Measurements from ENCODE around the gene BRF1.
A peak's percentile ranks its signal among the peaks of the same experiment; 100 is the strongest.

The BRF1 gene

DNA sequence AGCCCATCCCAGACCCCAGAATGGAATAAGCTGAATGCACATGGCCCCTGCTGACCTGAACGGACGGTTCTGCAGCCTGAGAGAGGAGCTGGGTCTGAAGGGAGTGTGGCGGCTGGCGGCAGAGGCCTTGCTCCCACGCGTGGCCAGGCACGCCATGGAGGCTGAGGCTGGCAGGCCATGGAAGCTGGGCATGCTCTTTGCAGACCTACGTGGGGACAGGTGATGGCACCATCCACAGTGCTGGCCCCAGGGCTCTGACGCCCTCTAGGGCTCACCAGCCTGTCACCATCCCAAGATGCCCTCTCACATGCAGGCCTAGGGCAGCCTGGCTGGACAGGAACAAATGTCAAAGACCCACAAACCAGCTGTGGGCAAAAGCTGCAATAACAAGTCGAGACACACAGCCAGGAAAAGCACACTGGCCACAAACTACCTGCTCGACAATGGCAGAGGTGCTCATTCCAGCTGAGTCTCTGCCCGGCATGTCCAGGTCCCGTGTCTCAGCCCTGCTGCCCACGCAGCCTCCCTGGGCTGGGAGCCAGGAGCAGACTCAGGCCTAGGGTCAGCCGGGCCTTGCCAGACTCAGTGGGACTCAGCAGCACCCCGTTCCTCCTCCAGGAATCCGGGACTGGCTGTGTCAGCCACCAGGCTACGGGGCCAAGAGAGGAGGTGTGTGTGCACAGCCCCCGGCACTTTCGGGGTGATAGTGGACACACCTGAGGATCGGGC, 32.8 kb downstream of the BRF1 start:
- DNase-seq (ENCODE audit: low spot score) = no peak

DNA sequence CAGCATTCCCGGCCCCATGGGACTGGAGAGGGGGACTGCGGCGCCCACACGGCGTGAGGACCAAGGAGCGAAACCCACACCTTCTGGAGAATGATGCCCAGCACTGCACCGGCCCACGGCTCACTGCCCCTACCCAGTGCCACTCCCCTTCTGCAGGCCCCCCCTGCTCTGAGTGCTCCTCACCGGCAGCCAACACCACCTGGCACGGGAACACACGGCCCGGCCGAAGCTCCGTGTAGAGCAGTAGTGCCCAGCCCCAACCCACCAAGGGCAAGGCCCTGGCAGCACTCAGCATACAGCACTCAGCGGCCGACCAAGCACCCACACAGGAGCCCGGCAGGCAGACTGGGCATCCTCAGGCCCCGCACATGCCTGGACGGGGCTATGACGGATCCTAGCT, 39.0 kb downstream of the BRF1 start:
- DNase-seq (ENCODE audit: low spot score) = no peak

GRCh38 chr14:105260959-105261358, 39.8 kb downstream of the BRF1 start:
- no peak for DNase-seq (ENCODE audit: low spot score)

DNA sequence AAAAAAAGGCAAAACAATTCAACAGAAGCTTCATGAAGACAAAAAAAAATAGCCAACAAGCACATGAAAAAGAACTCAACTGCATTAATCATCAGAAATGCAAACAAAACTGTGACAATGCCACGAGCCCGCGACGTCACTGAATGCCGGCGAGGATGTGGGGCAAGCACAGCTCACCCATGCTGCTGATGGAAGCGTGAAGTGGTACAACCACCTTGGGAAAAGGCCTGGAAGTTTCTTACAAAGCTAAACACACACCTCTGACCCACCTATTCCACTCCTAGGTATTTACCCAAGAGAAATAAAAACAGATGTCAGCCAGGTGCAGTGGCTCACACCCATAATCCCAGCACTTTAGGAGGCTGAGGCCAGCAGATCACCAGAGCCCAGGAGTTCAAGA, 42.0 kb downstream of the BRF1 start:
- DNase-seq (ENCODE audit: low spot score) = no peak

- no peak for DNase-seq (ENCODE audit: low spot score)
Observed at GRCh38 chr14:105257464-105257863, 43.3 kb downstream of the BRF1 start.

DNA sequence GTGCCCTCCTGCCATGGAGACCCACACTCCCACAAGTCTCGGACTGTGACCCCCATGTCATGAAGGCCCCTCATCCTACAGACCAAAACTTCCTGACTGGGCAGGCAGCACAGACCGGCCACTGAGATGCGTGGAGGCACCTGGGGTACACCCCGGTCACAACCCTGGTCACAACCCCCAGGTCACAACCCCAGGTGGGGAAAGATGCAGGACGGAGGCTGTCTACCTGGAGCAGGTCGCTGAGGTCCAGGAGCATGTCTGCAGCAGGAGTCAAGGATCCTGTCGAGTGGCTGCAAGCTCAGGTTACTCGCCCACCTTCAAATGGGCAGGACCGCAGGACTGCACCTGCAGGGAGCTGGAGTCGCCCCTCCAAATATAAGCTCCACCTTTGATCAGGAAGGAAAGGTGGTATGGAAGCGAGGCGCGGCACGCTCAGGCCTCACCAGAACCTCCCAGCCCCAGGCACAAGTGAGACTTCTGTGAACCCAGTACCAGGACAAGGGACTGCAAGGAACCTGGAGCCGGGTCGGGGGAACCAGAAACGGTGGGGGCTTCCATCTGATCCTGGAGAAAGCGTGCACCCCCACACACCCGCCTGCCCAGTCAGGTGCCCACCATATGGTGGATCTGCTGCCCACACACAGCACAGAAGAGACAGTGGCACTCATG, 44.4 kb downstream of the BRF1 start:
- DNase-seq (ENCODE audit: low spot score) = no peak

GRCh38 chr14:105255021-105255507, 45.7 kb downstream of the BRF1 start:
- DNase-seq (ENCODE audit: low spot score) = no peak

DNA sequence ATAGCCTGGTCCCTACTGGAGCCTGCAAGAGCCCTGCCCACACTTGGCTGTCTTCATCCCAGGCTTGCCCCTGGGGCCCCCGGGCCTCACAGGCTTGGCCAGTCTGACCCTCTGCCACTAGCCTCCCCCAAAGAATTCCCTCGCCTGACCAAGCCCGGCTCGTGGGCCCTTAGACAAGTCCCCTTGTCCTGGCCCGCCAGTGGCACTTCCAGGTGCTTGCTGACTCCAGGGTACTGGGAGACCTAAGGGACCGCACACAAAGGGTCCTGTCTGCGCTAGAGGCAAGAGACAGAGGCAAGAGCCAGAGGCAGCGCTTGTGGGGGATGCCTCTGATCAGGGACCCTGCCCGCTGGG, 47.5 kb downstream of the BRF1 start:
- no peak for DNase-seq (ENCODE audit: low spot score)

GRCh38 chr14:105252552-105253328, 48.1 kb downstream of the BRF1 start:
- no peak for DNase-seq (ENCODE audit: low spot score)

DNA sequence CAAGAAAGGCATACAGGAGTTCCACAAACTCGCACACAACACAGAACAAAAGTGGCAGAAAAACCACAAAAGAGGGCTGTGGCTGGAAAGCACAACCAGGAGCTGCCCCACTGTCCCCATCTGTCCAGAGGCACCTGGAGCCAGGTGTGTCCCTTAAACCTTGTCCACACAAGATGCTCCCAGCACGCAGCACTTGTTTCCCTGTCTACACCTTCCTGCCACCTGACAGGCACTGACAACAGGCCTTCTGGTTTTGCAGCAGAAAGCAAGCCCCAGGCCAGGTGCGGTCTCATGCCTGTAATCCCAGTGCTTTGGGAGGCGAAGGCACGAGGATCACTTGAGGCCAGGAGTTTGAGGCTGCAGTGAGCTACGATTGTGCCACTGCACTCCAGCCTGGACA, 48.9 kb downstream of the BRF1 start:
- no peak for DNase-seq (ENCODE audit: low spot score)

- no peak for DNase-seq (ENCODE audit: low spot score)
Observed at GRCh38 chr14:105250986-105251385, 49.8 kb downstream of the BRF1 start.

- DNase-seq (ENCODE audit: low spot score) = no peak
Observed at GRCh38 chr14:105250008-105250366, 50.8 kb downstream of the BRF1 start.

GRCh38 chr14:105249182-105250007, 51.4 kb downstream of the BRF1 start:
- DNase-seq (ENCODE audit: low spot score) = no peak

DNA sequence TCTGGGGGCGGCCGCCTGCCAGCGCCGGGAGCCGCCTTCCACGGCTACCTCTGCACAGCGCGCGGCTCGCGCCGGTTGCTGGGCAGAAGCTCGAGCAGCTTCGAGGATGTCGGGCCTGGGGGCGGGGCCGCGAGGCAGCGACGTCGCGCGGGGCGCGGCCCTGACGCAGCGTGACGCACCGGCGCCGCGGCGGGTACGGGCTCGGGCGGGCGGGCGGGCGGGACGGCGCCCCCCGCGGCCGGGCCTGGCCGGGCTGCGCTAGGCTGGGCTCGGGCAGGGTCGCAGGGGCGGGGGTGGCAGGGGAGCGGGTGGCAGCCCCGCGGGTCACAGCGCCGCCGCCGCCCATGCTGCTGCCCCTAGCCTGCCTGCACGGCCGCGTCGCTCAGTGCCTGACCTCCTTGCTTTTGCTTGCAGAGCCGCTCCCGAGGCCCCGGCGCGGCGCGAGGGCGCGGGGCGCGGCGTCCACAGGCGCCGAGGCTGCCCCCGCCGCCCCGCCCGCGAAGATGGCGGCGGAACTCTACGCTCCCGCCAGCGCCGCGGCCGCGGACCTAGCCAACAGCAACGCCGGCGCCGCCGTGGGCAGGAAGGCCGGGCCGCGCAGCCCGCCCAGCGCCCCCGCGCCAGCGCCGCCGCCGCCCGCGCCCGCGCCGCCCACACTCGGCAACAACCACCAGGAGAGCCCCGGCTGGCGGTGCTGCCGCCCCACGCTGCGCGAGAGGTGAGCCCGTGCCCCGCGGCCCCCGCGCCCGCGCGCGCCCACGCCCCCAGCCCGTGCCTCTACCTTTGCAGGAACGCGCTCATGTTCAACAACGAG, 52.2 kb downstream of the BRF1 start, which contains the start of gene BTBD6:
TSS of gene BTBD6 (plus strand) at position 166 of the 814 bp plus-strand sequence. CDS start at position 345, 179 bp downstream.
- DNase-seq (ENCODE audit: low spot score) = peak; percentile 85

GRCh38 chr14:105247715-105248367, 53.0 kb downstream of the BRF1 start:
- no peak for DNase-seq (ENCODE audit: low spot score)

GRCh38 chr14:105247026-105247425, 53.8 kb downstream of the BRF1 start:
- no peak for DNase-seq (ENCODE audit: low spot score)

- no peak for DNase-seq (ENCODE audit: low spot score)
Observed at GRCh38 chr14:105244334-105244733, 56.5 kb downstream of the BRF1 start.

GRCh38 chr14:105241641-105242040, 59.2 kb downstream of the BRF1 start:
- no peak for DNase-seq (ENCODE audit: low spot score)

- no peak for DNase-seq (ENCODE audit: low spot score)
Observed at GRCh38 chr14:105240811-105241576, 59.8 kb downstream of the BRF1 start.

Data from putamen (tissue), 1 donor.